Osteocyte (in vitro differentiated cells): ENCODE results near the gene YIPF3. TPM values are rescaled to one million over a fixed set of nuclear protein-coding genes. Genes with fewer than 3 reads are reported as not detected.

ENCODE experiments used
- DNase-seq: peaks from one replicate; pipeline ENCODE4 v3.0.0; 2021; ENCODE audit warnings: mixed read lengths; ENCODE audit not compliant: unreplicated experiment; ENCODE audit errors: extremely low spot score
- H3K27ac Mint-ChIP-seq: one replicate; pipeline ENCODE4 v1.8.0; 2021; ENCODE audit warnings: mild to moderate bottlenecking, mixed read lengths; ENCODE audit not compliant: unreplicated experiment
- H3K27me3 Mint-ChIP-seq: one replicate; pipeline ENCODE4 v1.8.0; 2021; ENCODE audit warnings: mixed read lengths; ENCODE audit not compliant: unreplicated experiment
- H3K36me3 Mint-ChIP-seq: one replicate; pipeline ENCODE4 v1.8.0; 2021; ENCODE audit warnings: mixed read lengths; ENCODE audit not compliant: unreplicated experiment
- H3K4me1 Mint-ChIP-seq: one replicate; pipeline ENCODE4 v1.8.0; 2021; ENCODE audit warnings: mixed read lengths; ENCODE audit not compliant: unreplicated experiment
- H3K4me3 Mint-ChIP-seq: one replicate; pipeline ENCODE4 v1.8.0; 2021; ENCODE audit warnings: mild to moderate bottlenecking, moderate library complexity, mixed read lengths; ENCODE audit not compliant: unreplicated experiment
- H3K9me3 Mint-ChIP-seq: one replicate; pipeline ENCODE4 v1.8.0; 2021; ENCODE audit warnings: mixed read lengths; ENCODE audit not compliant: unreplicated experiment
- CTCF ChIP-seq: fragments of 200-600 bp; sonication (generic); IDR thresholded peaks from 2 replicates; pipeline ENCODE4 v1.5.0; 2021; ENCODE audit warnings: antibody characterized with exemption, mild to moderate bottlenecking, moderate library complexity
- total RNA-seq: library from RNA; stranded (reverse); gene quantifications from 2 replicates; pipeline ENCODE4 v1.2.1, GENCODE V29; 2021

Gene YIPF3
- total RNA-seq, 1 donor from 2014 or later: 148 TPM

GRCh38 chr6:43488667-43489276, 28.0 kb downstream of the YIPF3 start:
- Mint-ChIP-seq H3K27me3 (no peaks in the 10 kb centered on the region), H3K9me3 (no peaks in the 10 kb centered on the region), H3K4me3 (no peak overlapping the region), H3K36me3 (peaks cover 2% of the 10 kb centered on the region), H3K27ac (peak overlapping the region; percentile 42), H3K4me1 (peaks cover 42% of the 10 kb centered on the region)
- DNase-seq: no peak
- TF ChIP-seq CTCF: no peak

GRCh38 chr6:43481591-43482236, 35.0 kb downstream of the YIPF3 start:
- Mint-ChIP-seq H3K9me3 (no peaks in the 10 kb centered on the region), H3K36me3 (no peaks in the 10 kb centered on the region), H3K27ac (no peak overlapping the region), H3K4me3 (no peak overlapping the region), H3K27me3 (no peaks in the 10 kb centered on the region), H3K4me1 (peaks cover 34% of the 10 kb centered on the region)
- DNase-seq: no peak
- TF ChIP-seq CTCF: no peak

GRCh38 chr6:43481075-43481474, 35.7 kb downstream of the YIPF3 start:
- H3K4me3 Mint-ChIP-seq: no peak overlapping the region
- H3K27ac Mint-ChIP-seq: no peak overlapping the region
- no peaks in the 10 kb centered on the region for H3K36me3 Mint-ChIP-seq
- TF ChIP-seq CTCF: no peak
- no peak for DNase-seq
- H3K4me1 Mint-ChIP-seq: peaks cover 35% of the 10 kb centered on the region
- no peaks in the 10 kb centered on the region for H3K27me3 Mint-ChIP-seq
- no peaks in the 10 kb centered on the region for H3K9me3 Mint-ChIP-seq

GRCh38 chr6:43478008-43478372, 38.7 kb downstream of the YIPF3 start:
- Mint-ChIP-seq H3K4me3 (peak overlapping the region; percentile 94), H3K27me3 (no peaks in the 10 kb centered on the region), H3K27ac (peak overlapping the region; percentile 96), H3K36me3 (no peaks in the 10 kb centered on the region), H3K4me1 (peaks cover 35% of the 10 kb centered on the region), H3K9me3 (no peaks in the 10 kb centered on the region)
- no peak for TF ChIP-seq CTCF
- DNase-seq: no peak

GRCh38 chr6:43477235-43478007, 39.3 kb downstream of the YIPF3 start, which contains the start of gene TJAP1:
Gene TJAP1, plus strand, starts transcription at chr6:43477570. Its CDS starts 21,432 bp downstream, at chr6:43499002.
- DNase-seq: peak; percentile 97
- no peaks in the 10 kb centered on the region for H3K9me3 Mint-ChIP-seq

More at GRCh38 chr6:43477235-43478007, 39.3 kb downstream of the YIPF3 start, which contains the start of gene TJAP1:
- Mint-ChIP-seq H3K36me3 (no peaks in the 10 kb centered on the region), H3K27me3 (no peaks in the 10 kb centered on the region), H3K4me1 (peaks cover 33% of the 10 kb centered on the region), H3K4me3 (peak within 1 kb of the TSS; percentile 94), H3K27ac (peak within 1 kb of the TSS; percentile 96)
- no peak for TF ChIP-seq CTCF
